Brain microvascular endothelial cell (primary cell): ENCODE data around the gene PSMC3IP.

Source experiments
- DNase-seq: peaks from one replicate; pipeline ENCODE4 v3.0.0-alpha.2; 2020
- H3K27ac ChIP-seq: fragments of 250-450 bp; sonication (Bioruptor Pico); 2 replicates; pipeline ENCODE4 v1.5.1; 2020; ENCODE audit warnings: mild to moderate bottlenecking, moderate library complexity
- H3K27me3 ChIP-seq: fragments of 250-450 bp; sonication (Bioruptor Pico); replicated peaks from 2 replicates; pipeline ENCODE4 v1.5.1; 2020; ENCODE audit warnings: mild to moderate bottlenecking
- H3K36me3 ChIP-seq: fragments of 250-450 bp; sonication (Bioruptor Pico); replicated peaks from 2 replicates; pipeline ENCODE4 v1.5.1; 2020; ENCODE audit warnings: mild to moderate bottlenecking
- H3K4me3 ChIP-seq: 2 replicates; pipeline ENCODE4 v1.5.1; 2011; ENCODE audit warnings: low read depth, mild to moderate bottlenecking, control low read depth, low read length, moderate library complexity
- in situ Hi-C: cut with HindIII; loops from 2 replicates; pipeline ENCODE4 v1.10.0; 2017; ENCODE audit warnings: low sequenced_read_pairs, low pct_ligation_motif_present
- TF ChIP-seq, protein P1 (sequence below): IDR thresholded peaks from 2 replicates; pipeline ENCODE4 v1.5.1; 2011; ENCODE audit warnings: low read depth, mild to moderate bottlenecking, moderate library complexity, low read length, control low read depth, inconsistent platforms; ENCODE audit errors: missing control alignments

The PSMC3IP gene

DNA sequence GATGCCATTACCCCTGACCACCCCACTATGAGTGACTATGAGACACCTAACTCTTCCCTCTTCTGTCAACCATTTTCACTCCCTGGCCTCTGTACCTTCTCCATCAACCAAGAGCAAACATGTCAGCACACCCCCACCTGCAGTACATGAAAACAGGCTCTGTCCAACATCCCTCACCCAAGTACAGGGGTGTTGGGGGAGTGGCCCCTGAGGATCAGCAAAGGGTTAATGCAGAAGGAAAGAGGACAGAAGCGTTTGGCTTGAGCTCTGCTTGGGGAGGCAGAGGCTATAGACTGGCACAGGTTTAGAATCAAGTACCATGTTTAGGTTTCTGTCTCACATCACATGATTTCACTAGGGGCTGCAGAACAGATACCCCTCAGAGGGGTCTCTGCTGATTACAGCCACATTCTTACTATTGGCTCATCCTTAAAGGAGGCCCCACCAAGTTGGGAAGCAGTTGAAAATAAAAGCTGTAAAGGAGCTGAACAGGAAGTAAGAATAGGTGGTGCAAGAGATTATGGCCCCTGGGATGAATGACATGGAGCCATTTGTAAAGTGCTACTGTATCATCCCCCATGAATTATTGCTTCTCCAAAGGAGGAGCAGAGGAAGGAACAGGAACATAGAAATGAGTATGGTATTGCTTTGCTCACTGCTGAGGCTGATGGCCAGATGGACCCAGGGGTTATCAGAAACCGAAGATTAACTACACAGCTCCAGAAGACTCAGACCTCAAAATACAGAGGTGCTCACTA lies 2.4 kb upstream of the PSMC3IP start:
- no peak for DNase-seq
- in situ Hi-C loops: no loop called here
- no peaks in the 10 kb centered on the region for H3K27me3 ChIP-seq
- TF ChIP-seq, protein P1, sequence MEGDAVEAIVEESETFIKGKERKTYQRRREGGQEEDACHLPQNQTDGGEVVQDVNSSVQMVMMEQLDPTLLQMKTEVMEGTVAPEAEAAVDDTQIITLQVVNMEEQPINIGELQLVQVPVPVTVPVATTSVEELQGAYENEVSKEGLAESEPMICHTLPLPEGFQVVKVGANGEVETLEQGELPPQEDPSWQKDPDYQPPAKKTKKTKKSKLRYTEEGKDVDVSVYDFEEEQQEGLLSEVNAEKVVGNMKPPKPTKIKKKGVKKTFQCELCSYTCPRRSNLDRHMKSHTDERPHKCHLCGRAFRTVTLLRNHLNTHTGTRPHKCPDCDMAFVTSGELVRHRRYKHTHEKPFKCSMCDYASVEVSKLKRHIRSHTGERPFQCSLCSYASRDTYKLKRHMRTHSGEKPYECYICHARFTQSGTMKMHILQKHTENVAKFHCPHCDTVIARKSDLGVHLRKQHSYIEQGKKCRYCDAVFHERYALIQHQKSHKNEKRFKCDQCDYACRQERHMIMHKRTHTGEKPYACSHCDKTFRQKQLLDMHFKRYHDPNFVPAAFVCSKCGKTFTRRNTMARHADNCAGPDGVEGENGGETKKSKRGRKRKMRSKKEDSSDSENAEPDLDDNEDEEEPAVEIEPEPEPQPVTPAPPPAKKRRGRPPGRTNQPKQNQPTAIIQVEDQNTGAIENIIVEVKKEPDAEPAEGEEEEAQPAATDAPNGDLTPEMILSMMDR: no peak
- H3K4me3 ChIP-seq: no peak overlapping the region
- no peak overlapping the region for H3K27ac ChIP-seq
- H3K36me3 ChIP-seq: peaks cover 39% of the 10 kb centered on the region

DNA sequence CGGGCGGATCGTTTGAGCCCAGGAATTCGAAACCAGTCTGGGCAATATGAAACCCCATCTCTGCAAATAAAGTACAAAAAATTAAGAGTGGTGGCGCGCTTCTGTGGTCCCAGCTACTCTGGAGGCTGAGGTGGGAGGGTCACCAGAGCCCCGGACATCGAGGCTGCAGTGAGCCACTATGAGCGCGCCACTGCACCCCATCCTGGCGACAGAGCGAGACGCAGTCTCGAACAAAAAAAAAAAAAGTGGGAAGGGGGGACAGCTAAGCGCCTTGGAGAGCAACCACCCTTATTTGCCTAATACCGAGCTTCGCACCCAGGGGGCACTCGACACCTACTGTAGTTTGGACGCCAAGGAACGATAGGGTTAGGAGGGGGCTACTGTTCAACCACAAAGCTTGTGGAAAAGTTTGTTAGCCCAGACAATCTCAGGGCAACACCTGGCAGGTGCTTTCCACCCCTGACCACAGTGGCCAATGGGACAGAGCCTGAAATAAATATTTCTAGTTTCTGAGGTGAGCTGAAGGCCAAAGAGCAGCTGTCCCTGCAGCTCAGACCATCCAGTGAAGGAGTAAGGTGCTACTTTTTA lies 847 bp upstream of the PSMC3IP start:
- TF ChIP-seq, protein P1: peak; percentile 85
- no peaks in the 10 kb centered on the region for H3K27me3 ChIP-seq
- peak overlapping the region; percentile 92 for H3K4me3 ChIP-seq
- H3K27ac ChIP-seq: peak overlapping the region; percentile 48
- H3K36me3 ChIP-seq: peaks cover 35% of the 10 kb centered on the region
- in situ Hi-C loops: no loop called here
- DNase-seq: peak; percentile 61

DNA sequence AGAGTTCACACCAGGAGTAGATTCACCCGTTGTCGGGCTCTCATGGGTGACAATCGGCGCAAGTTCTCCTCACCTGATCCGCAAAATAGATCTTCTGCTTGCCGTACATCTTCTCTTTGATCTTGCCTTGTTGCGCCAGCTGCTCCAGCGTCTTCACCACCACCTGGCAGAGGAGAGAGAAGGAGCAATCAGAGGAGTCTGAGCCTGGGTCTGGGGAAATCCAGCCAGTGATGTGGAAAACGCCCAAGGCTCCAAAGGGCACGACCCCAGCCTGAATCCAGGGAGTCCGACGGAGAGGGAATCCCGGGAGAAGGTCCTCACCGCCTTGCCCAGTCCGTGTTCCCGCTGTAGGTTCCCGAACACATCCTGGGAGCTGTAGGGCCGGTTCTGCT lies 393 bp downstream of the PSMC3IP start:
- TF ChIP-seq, protein P1: no peak
- in situ Hi-C loops: no loop called here
- no peak for DNase-seq
- Histone ChIP-seq H3K27me3 (no peaks in the 10 kb centered on the region), H3K4me3 (peak overlapping the region; percentile 92), H3K27ac (peak overlapping the region; percentile 13), H3K36me3 (peaks cover 33% of the 10 kb centered on the region)

DNA sequence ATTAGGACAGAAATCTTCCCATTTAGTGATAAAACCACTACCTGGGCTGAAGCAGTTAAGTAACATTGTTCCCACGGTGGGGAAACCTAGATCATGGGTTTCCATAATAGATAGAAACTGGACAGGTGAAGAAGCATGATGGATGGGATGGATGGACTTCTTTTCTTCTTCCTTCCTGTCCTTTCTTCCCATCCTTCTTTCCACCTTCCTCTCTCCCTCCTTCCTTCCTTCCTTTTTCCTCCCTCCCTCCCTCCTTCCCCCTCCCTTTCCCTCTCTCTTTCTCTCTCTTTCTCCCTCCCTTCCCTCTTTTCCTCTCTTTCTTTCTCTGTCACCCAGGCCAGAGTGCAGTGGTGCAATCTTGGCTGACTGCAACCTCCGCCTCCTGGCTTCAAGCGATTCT lies 3.1 kb downstream of the PSMC3IP start:
- no peaks in the 10 kb centered on the region for H3K27me3 ChIP-seq
- TF ChIP-seq, protein P1: no peak
- DNase-seq: no peak
- in situ Hi-C loops: no loop called here
- H3K27ac ChIP-seq: no peak overlapping the region
- H3K36me3 ChIP-seq: peaks cover 39% of the 10 kb centered on the region
- H3K4me3 ChIP-seq: no peak overlapping the region

DNA sequence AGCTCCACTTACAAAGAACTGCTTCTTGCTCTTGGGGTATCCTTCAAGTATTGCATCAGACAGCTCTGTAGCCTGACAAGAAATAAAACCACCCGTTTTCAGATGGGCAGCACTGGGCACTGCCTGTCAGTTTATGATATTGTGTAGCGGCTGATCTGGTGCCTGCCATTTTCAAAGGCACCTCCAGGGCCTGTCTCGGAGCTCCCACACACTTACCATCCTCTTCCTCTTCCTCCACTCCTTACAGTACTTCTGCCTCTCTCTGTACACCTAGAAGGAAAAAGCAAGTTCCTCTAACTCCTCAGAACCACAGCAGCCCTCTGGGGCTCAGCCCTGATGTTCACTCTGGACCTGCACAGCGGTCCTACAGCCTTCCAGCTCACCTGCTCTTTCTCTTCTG lies 4.4 kb downstream of the PSMC3IP start:
- Histone ChIP-seq H3K4me3 (no peak overlapping the region), H3K36me3 (peaks cover 49% of the 10 kb centered on the region), H3K27ac (no peak overlapping the region), H3K27me3 (no peaks in the 10 kb centered on the region)
- TF ChIP-seq, protein P1: no peak
- in situ Hi-C loops: no loop called here
- DNase-seq: no peak
